HG03558 (cell line): ENCODE measurements around the gene TIMD4.
"Not testable (repeated sequence)": the region's sequence is repeated elsewhere in the genome, so short reads cannot be mapped to it uniquely, and the experiment has no call there.

Source experiments
- ATAC-seq: cut with Tn5 transposase; IDR thresholded peaks from one replicate; pipeline ENCODE4 v1.9.1; 2021; ENCODE audit warnings: moderate number of reproducible peaks; ENCODE audit not compliant: unreplicated experiment; ENCODE audit errors: extremely low read depth

Gene TIMD4

DNA sequence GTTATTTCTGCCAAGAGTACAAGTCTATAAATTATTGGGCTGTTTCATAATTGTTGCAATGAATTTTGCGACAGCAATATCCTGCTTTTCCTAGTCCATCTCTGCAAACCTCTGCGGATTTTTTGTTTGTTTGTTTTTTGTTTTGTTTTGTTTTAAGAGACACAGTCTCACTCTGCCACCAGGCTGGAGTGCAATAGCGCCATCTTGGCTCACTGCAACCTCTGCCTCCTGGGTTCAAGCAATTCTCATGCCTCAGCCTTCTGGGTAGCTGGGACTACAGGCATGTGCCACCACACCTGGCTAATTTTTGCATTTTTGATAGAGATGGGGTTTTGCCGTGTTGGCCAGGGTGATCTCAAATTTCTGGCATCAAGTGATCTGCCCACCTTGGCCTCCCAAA, 37.3 kb downstream of the TIMD4 start:
- ATAC-seq, result not testable (repeated sequence)

DNA sequence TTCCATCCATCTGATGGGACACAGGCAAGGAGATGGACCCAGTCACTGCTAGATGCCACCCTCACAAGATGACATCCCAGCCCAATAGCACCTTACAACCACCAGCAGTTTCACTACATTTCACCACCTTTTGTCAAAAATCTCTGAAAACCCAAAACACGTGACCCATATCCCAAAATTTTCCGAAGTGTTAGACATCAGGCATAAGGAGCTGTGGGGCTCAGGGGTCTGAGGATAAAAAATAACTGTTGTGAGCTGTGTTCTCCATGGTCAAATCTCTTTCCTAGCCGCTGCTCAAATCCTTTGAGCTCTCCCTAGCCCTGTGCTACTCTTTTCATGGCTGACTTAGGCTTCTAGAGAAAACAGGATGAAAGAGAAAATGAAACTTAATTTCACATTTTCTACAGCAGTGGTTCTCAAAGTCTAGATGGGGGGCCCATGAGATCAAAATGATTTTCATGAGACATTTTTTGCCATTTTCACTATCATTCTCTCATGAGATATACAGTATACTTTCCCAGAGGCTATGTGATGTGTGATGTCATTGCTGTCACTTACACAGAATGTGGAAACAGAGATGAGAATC, 40.7 kb downstream of the TIMD4 start:
- ATAC-seq, result peak; percentile 28

GRCh38 chr5:156920861-156921431, 42.1 kb downstream of the TIMD4 start:
- peak; percentile 27 for ATAC-seq

DNA sequence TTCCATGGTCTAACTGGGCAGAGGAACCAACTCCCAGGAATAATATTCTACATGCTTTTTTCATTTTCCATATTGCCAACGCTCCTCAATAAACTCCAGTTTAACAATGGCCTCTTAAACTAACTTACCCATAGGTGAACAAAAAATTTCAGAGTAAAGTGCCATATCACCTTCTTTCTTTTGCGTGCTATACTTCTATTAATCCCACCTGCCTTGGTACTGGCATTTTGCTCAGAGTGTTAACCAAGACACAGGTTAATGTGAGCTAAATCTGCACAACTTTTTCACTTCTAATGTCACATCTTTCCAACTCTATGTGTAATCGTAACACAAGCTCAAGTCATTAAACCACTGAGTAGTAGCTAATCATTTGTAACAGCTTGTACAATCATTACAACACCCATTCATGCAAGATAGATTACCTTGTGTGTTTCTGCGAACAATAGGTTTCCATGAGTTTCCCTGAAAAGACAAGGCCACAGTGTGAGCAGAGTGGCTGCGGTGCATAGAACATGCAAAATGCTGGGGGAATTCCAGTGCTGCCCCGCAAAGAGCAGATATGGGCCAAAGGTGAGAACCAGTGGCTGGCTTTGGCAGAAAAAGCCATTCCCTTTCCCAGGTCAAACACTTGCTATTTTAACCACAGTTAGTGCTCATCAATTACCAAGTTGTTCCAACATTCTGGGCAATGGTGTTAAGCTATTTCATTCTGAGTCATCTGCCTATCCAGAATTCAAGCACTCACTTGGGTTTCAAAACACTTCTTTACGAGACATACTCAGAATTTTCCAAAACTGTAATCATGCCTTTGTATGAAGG, 42.8 kb downstream of the TIMD4 start:
- ATAC-seq, result peak; percentile 39

- no peak for ATAC-seq
Observed at GRCh38 chr5:156918311-156918845, 44.6 kb downstream of the TIMD4 start.

- ATAC-seq, result no peak
Observed at GRCh38 chr5:156914371-156914737, 48.7 kb downstream of the TIMD4 start.

- peak; percentile 80 for ATAC-seq
Observed at GRCh38 chr5:156913719-156914370, 49.2 kb downstream of the TIMD4 start.

DNA sequence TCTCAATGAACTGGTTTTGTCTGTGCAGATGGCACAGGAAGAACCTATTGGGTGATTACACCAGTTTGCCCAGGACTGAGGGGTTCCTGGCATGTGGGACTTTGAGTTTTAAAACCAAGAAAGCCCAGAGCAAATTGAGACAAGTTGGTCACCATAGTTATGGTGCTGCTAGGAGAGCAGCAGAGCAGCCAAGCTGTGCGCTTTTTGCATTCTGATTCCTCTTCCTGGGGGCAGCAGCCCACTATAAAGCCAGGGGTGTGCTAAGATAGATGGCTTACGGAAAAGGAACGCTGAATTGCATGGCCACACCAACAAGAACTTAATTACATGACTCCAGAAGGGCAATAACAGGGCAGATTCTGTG, 49.7 kb downstream of the TIMD4 start:
- no peak for ATAC-seq

- no peak for ATAC-seq
Observed at GRCh38 chr5:156912869-156913268, 50.2 kb downstream of the TIMD4 start.

GRCh38 chr5:156909180-156909579, 53.8 kb downstream of the TIMD4 start:
- no peak for ATAC-seq

DNA sequence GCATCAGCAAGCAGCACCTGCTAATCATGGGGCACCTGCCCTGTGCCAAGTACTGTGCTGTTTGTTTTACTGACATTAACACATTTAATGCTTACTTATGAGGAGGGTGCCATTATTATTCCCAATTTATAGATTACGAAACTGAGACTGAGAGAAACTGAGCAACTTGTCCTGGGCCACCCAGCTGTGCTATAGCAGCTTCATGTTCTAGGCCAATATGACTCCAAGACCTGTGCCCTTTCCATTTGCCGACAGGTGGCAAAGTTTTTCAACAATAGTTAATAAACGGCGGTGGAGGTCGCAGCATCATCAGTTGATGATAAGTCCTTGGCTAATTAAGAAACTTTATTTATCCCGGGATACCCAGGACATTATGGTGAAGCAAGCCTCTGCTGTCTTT, 55.4 kb downstream of the TIMD4 start:
- ATAC-seq, result no peak

- ATAC-seq, result no peak
Observed at GRCh38 chr5:156906807-156907206, 56.2 kb downstream of the TIMD4 start.

GRCh38 chr5:156896546-156896945, 66.5 kb downstream of the TIMD4 start:
- ATAC-seq, result no peak

DNA sequence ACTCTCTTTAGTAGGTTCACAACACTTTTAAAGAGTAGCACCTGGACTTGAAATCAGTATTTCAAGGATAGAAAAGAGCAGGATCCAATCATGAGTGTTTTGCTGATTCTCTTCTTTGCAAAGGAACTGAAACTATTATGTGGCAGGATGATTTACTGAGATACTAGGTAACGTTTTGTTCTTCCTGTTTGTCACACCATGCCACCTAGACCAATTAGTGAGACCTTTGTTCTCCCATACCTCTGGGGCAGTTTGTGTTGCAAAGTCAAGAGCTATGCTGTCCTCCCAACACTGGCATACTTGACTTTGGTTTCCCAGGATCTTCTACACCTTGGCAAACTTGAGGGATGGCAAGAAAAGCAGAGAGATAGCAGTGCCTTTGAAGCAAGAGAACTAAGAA, 69.5 kb downstream of the TIMD4 start:
- ATAC-seq, result no peak

GRCh38 chr5:156892864-156893263, 70.2 kb downstream of the TIMD4 start:
- ATAC-seq, result no peak

- no peak for ATAC-seq
Observed at GRCh38 chr5:156892223-156892622, 70.8 kb downstream of the TIMD4 start.

- ATAC-seq, result no peak
Observed at GRCh38 chr5:156888520-156888919, 74.5 kb downstream of the TIMD4 start.

GRCh38 chr5:156883316-156883875, 79.6 kb downstream of the TIMD4 start:
- no peak for ATAC-seq

DNA sequence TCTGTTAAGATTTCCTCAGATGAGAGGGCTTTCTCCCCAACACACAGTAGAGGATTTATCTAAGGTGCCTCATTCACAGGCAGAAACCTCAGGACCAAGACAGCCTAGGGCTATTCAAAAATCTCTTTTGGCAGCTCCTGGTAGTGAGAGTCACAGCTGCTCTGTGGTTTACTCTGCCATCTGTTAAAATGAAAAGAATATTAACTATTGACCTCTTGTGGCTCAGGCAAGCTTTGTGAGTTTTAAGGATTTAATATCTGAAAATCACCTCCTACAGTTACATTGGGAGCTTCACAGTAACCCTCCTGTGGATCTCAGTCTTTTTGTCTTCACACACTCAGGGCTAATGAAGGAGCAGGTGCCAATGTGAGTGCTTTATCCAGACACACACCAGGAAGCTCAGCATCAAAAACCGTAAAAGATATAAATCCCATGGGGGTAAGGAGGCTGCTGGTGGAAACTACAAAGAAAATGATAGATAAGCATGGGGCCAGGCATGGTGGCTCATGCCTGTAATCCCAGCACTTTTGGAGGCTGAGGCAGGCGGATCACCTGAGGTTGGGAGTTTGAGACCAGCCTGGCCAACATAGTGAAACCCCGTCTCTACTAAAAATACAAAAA, 83.3 kb downstream of the TIMD4 start:
- peak; percentile 94 for ATAC-seq

- ATAC-seq, result no peak
Observed at GRCh38 chr5:156871212-156871611, 91.8 kb downstream of the TIMD4 start.
